ENCODE data around the gene PXYLP1. TPM values are rescaled to one million over a fixed set of nuclear protein-coding genes. Genes with fewer than 3 reads are reported as not detected.

Gene PXYLP1
- total RNA-seq, 2 donors from 2014 or later: 37.7 to 53.6 TPM

DNA sequence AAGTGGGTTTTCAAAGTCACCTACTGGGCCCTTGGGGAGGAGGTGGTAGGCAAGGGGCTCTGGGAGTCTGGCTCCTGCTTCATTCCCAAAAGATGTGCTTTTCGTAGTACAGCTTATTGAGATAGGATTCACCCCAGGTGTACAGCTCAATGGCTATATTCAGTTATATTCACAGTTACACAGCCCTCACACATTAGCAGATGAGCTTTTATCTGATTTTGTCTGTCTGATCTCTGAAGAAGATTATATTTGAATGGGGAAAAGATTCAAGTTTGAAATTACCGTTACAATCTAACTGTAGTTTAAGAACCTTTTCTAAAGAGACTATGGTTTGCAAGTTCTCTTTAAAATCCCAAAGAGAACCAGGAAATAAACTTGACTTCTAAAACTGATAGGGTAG lies 27.3 kb downstream of the PXYLP1 start:
- Mint-ChIP-seq H3K27ac (no peak overlapping the region), H3K9me3 (no peaks in the 10 kb centered on the region), H3K36me3 (ENCODE audit: low read depth) (peaks cover 18% of the 10 kb centered on the region), H3K27me3 (ENCODE audit: insufficient read depth) (no peaks in the 10 kb centered on the region), H3K4me3 (no peak overlapping the region), H3K4me1 (peaks cover 16% of the 10 kb centered on the region)
- peaks cover 26% of the 10 kb centered on the region for H3K36me3 ChIP-seq (ENCODE audit: control insufficient read depth, insufficient read depth, low read length)
- H3K4me3 ChIP-seq (ENCODE audit: low read length): no peak overlapping the region
- H3K9me3 ChIP-seq (ENCODE audit: control insufficient read depth, low read length): no peaks in the 10 kb centered on the region
- H3K4me1 ChIP-seq (ENCODE audit: control insufficient read depth, insufficient read depth, low read length): no peaks in the 10 kb centered on the region
- no peak overlapping the region for H3K27ac ChIP-seq (ENCODE audit: low read depth, low read length)
- H3K27me3 ChIP-seq (ENCODE audit: control insufficient read depth, insufficient read depth, low read length, poor library complexity, severe bottlenecking): no peaks in the 10 kb centered on the region
- TF ChIP-seq, protein P1, sequence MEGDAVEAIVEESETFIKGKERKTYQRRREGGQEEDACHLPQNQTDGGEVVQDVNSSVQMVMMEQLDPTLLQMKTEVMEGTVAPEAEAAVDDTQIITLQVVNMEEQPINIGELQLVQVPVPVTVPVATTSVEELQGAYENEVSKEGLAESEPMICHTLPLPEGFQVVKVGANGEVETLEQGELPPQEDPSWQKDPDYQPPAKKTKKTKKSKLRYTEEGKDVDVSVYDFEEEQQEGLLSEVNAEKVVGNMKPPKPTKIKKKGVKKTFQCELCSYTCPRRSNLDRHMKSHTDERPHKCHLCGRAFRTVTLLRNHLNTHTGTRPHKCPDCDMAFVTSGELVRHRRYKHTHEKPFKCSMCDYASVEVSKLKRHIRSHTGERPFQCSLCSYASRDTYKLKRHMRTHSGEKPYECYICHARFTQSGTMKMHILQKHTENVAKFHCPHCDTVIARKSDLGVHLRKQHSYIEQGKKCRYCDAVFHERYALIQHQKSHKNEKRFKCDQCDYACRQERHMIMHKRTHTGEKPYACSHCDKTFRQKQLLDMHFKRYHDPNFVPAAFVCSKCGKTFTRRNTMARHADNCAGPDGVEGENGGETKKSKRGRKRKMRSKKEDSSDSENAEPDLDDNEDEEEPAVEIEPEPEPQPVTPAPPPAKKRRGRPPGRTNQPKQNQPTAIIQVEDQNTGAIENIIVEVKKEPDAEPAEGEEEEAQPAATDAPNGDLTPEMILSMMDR (conservative IDR thresholded peaks at IDR 0.05): no peak
- no peak overlapping the region for H3K9ac ChIP-seq (ENCODE audit: extremely low read depth, low read length, poor library complexity, severe bottlenecking)
- 46 to 80% methylated on average over 1 to 2 of the region's 2 CpGs for WGBS, 2 experiments (ENCODE audit: insufficient coverage in 1 of 2, insufficient read length in 1 of 2)
- no peak for DNase-seq

DNA sequence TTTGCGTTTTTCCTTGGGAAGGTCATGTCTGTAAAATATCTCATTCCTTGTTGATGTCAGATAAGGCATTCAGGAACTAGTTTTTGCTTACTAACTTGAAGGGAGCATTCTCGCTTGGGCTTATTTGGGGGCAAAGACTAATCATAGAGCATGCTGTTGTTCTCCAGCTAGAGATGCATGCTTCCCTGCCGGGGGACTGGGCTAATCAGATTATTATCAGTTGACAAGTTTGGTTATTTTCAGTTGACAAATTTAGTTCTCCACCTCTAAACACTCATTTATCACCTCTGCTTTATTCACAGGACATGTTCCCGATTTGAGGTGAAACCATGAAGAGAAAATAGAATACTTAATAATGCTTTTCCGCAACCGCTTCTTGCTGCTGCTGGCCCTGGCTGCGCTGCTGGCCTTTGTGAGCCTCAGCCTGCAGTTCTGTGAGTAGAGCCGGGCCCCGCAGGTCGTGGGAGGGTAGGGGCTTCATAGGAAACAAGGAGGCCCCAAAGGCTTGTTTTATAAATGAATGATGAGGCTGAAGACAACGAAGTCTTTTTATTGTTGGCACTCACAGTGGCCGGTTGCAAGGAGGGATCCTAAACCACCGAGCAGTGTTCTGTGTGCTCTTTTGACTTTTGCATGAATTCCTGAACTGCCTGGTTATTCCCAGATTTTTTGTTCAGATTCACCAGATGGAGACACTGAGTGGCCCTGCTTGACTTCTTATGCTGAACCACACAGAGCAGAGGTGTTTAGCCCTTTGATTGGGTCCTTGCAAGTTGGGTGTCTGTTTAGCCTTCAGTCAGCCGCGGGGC lies 28.4 kb downstream of the PXYLP1 start:
- H3K4me3 Mint-ChIP-seq: no peak overlapping the region
- H3K27me3 ChIP-seq (ENCODE audit: control insufficient read depth, insufficient read depth, low read length, poor library complexity, severe bottlenecking): no peaks in the 10 kb centered on the region

DNA sequence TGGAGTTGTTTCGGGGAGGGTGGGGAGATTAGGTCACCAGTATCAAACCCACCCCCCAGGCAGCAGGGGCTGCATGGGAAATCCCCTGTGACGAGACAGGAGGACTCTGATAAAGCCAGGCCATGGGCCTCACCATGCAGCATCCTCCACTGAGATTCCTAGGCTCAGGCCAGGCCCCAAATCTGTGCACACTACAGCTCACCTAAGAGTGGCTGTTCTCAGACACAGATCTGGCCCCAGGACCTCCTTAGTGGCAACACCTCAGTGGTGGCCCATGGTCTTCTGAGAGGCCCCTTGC lies 29.0 kb downstream of the PXYLP1 start:
- Histone ChIP-seq H3K9ac (ENCODE audit: extremely low read depth, low read length, poor library complexity, severe bottlenecking) (no peak overlapping the region), H3K27me3 (ENCODE audit: control insufficient read depth, insufficient read depth, low read length, poor library complexity, severe bottlenecking) (no peaks in the 10 kb centered on the region), H3K27ac (ENCODE audit: low read depth, low read length) (peak overlapping the region; percentile 44), H3K36me3 (ENCODE audit: control insufficient read depth, insufficient read depth, low read length) (peaks cover 26% of the 10 kb centered on the region), H3K4me3 (ENCODE audit: low read length) (no peak overlapping the region), H3K9me3 (ENCODE audit: control insufficient read depth, low read length) (no peaks in the 10 kb centered on the region), H3K4me1 (ENCODE audit: control insufficient read depth, insufficient read depth, low read length) (no peaks in the 10 kb centered on the region)
- TF ChIP-seq, protein P1 (conservative IDR thresholded peaks at IDR 0.05): no peak
- Mint-ChIP-seq H3K9me3 (no peaks in the 10 kb centered on the region), H3K27ac (no peak overlapping the region), H3K4me3 (no peak overlapping the region), H3K36me3 (ENCODE audit: low read depth) (peaks cover 28% of the 10 kb centered on the region), H3K27me3 (ENCODE audit: insufficient read depth) (no peaks in the 10 kb centered on the region), H3K4me1 (peaks cover 16% of the 10 kb centered on the region)
- peak; percentile 33 for DNase-seq
- 88 to 100% methylated on average over 1 of the region's 2 CpGs for WGBS, 2 experiments (ENCODE audit: insufficient coverage in 1 of 2, insufficient read length in 1 of 2)

More for the DNA sequence above, 28.4 kb downstream of the PXYLP1 start:
- TF ChIP-seq, protein P1 (conservative IDR thresholded peaks at IDR 0.05): no peak
- Mint-ChIP-seq H3K36me3 (ENCODE audit: low read depth) (peaks cover 25% of the 10 kb centered on the region), H3K9me3 (no peaks in the 10 kb centered on the region), H3K27ac (no peak overlapping the region), H3K4me1 (peaks cover 16% of the 10 kb centered on the region), H3K27me3 (ENCODE audit: insufficient read depth) (no peaks in the 10 kb centered on the region)
- Histone ChIP-seq H3K4me1 (ENCODE audit: control insufficient read depth, insufficient read depth, low read length) (no peaks in the 10 kb centered on the region), H3K4me3 (ENCODE audit: low read length) (no peak overlapping the region), H3K27ac (ENCODE audit: low read depth, low read length) (peak overlapping the region; percentile 44), H3K36me3 (ENCODE audit: control insufficient read depth, insufficient read depth, low read length) (peaks cover 26% of the 10 kb centered on the region), H3K9me3 (ENCODE audit: control insufficient read depth, low read length) (no peaks in the 10 kb centered on the region), H3K9ac (ENCODE audit: extremely low read depth, low read length, poor library complexity, severe bottlenecking) (no peak overlapping the region)
- DNase-seq: peak; percentile 31
- 91 to 94% methylated on average over 12 to 13 of the region's 15 CpGs for WGBS, 2 experiments (ENCODE audit: insufficient coverage in 1 of 2, insufficient read length in 1 of 2)

All from endodermal cell (in vitro differentiated cells).